GM12801 (cell line): ENCODE data around the gene GPC6.

ENCODE experiments used
- TF ChIP-seq, protein P1 (sequence below): IDR thresholded peaks from one replicate; pipeline ENCODE4 v1.5.1; 2011; ENCODE audit warnings: control low read depth; ENCODE audit not compliant: insufficient read length; ENCODE audit errors: extremely low read depth

GPC6 gene

DNA sequence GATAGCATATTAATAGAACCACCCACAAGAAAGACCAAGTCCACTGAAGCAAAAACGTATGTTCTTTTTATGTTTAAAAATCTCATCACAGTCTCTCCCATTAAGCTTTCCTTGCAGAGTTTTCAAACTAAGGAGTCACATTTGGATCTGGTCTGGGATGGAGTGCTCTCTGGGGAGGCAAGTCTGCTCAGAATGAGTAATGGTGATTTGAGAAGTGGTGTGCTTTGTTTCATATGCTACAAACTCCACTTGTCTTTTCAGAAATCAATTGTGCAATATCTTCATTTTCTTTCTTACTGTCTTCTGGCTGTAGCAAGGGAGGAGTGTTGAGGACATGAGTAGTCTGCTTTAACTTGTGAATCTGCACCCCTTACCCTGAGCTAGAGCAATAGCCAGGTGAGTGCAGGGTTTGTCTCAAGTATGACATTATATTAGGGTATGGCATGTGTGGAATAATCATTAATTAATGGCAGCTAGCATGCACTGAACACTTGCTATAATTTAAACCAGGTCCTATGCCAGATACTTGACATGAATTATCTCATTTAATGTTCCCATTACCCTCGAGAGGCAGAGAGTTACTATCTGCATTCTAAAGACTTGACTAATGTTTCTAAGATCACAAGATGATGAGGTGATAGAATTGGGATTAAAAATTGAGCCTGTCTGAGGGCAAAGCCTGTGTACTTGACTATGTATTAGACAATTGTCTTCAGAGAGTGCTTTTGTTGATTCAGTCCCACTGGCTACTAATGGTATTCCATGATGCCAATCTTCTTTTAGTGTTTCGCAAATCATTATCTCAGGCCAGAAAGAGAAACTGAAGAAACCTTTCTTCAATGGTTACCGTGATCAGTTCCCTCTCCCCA is 171.8 kb downstream of the GPC6 start:
- TF ChIP-seq, protein P1, sequence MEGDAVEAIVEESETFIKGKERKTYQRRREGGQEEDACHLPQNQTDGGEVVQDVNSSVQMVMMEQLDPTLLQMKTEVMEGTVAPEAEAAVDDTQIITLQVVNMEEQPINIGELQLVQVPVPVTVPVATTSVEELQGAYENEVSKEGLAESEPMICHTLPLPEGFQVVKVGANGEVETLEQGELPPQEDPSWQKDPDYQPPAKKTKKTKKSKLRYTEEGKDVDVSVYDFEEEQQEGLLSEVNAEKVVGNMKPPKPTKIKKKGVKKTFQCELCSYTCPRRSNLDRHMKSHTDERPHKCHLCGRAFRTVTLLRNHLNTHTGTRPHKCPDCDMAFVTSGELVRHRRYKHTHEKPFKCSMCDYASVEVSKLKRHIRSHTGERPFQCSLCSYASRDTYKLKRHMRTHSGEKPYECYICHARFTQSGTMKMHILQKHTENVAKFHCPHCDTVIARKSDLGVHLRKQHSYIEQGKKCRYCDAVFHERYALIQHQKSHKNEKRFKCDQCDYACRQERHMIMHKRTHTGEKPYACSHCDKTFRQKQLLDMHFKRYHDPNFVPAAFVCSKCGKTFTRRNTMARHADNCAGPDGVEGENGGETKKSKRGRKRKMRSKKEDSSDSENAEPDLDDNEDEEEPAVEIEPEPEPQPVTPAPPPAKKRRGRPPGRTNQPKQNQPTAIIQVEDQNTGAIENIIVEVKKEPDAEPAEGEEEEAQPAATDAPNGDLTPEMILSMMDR = no peak

DNA sequence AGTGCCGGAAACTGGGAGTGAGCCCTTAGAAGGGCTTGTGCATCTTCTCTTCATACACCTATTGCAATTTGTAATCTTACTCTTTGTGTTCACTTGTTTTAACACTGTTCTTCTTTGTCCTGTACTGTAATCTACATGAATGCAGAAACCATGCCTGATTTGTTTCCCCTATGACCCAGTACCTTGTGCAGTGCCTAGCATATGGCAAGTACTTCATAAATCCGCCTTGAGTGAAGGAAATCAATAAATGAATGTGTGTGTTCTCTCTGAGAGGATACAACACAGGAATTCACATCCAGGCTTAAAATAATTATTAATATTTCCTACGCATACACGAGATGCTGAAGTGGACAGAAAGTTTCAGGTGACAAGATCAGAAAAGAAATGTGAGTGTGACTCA is 172.6 kb downstream of the GPC6 start:
- TF ChIP-seq, protein P1 = no peak

DNA sequence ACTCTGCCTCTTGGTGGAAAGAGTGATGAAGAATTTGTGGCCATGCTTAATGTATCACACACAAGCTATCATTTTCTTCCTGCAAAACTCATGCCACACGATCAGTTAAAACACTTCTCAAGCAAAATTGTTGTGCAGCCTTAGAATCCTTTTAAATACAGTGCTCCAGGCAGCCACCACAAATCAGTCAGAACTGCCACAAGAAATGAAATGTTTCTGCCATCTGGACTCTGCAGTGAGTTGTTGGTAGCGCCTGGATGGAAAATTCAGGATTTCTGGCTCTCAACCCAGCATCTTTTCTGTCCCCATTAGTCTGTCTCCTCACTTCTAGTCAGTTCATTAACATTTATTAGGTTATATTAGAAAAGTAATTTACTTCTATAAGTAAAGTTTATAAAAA is 179.5 kb downstream of the GPC6 start:
- TF ChIP-seq, protein P1 = no peak

DNA sequence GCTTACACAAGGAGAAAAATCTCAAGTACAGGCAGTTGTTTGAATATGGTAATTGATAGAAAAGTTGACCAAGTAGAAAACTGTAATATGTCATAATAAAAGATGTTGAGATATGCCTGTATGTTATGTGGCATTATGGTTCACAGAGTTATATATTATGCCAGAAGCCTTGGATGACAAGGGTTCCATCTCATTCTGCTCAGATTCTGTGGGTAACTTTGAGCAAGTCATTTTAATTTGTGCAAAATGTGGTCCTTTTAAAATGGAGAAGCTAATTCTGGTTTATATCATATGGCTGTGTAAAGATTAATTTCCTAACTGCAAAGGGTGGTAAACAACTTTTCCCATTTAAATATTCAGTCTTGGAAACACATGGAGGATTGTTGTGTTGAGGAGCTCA is 180.9 kb downstream of the GPC6 start:
- TF ChIP-seq, protein P1 = no peak

DNA sequence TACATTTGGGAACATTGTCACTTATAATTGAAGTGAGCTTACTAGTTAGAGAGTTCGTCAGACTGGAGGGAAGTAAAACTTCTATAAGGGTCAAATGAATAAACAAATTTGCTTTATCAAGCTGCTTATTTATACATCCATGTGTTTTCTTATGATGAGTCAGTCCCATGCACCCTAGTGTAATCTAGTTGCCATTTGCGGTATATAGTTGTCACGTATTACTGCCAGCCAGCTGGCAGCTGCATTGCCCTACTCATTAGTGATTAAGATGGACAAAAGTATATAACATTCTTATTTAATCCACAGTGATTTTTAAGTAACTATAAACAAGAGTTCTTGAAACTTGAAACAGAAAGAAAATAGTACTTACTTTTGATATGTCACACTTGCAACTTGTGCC is 182.4 kb downstream of the GPC6 start:
- TF ChIP-seq, protein P1 = no peak

DNA sequence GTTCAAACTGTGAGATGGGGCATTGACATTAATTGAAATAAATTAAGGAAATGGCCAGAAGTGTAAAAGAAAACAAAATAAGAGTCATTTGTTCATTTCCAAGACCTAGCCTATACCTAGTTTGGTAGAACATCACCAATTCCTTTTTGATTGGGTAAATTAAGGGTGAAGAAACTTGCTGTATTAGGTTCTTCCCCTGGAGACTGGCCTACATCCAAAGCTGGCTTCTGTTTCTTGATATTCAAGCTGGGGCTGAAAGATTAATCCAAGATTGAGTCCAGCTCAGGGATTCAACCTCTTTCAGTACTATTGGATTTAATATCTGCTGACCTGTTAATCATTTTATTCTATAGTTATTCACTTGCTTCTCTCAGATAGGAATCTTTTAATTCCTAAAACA is 183.2 kb downstream of the GPC6 start:
- TF ChIP-seq, protein P1 = no peak

DNA sequence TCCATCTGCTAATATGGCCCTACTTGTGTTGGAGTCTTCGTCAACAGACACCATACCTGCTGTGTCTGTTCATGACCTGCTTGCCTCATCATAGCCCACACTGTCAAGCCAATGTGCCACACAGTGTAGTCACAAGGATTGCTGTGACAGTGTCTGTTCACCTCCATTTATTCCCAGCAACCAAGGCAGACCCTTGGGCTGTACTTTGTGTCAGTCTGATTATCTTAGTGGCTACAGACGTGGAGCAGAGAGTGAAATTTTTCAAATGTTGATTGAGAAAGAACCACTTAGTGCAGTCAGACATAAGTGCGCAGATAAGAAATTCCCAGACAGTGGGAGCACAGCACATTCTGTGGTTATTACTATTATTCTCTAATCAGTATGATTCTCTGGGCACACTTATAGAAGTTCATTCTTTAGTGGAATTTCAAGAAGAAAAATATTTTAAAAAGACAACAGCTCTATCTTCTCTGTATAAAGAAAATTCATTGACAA is 184.6 kb downstream of the GPC6 start:
- TF ChIP-seq, protein P1 = no peak
